DMS153 treated with DMSO at 0.1 percent for 48 hours (cell line): ENCODE data around the gene GDPD3.

Source experiments
- DNase-seq: peaks from one replicate; lab custom pipeline; 2025; ENCODE audit not compliant: unreplicated experiment; lab: John Stamatoyannopoulos, UW

Gene GDPD3

DNA sequence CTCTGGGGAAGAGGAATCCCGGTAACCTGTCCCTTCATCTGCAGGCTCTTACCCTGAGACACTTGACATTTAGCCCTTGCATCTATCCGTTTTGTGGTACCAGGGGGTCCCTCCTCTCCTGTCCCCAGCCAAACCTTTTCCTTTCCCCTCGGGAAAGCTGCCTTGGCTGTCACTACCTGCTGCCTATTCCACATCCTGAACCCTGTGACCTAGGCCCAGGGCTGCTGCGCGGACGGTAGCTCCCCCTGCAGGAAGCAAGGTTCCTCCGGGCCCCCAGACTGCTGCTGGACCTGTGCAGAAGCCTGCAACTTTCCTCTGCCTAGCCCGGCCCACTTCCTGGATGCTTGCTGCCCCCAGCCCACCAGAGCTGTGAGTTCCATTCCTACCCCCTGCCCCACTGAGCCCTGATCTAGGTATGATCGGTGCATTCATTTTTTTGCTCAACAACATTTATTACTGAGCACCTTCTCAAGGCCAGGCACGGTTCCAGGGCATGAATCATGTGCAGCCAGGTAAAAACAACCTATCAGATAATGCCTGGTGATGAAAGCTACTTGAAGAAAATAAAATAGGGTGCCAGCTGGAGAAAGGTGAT is 58.3 kb downstream of the GDPD3 start:
- DNase-seq = no peak
